Activated T-cell treated with anti-CD3 and anti-CD28 coated beads, Interleukin-2, amount 50 U/mL, for 4 hours (primary cell): ENCODE measurements around the gene PRODH. TPM values are rescaled to one million over a fixed set of nuclear protein-coding genes. Genes with fewer than 3 reads are reported as not detected.
"Not testable (repeated sequence)": the region's sequence is repeated elsewhere in the genome, so short reads cannot be mapped to it uniquely, and the experiment has no call there.

Experiments used
- ATAC-seq, 2 donors: fragments of 200-7000 bp; cut with Tn5 transposase; one replicate each; pipeline ENCODE4 v1.10.0; 2021
- DNase-seq: peaks from one replicate; pipeline ENCODE4 v3.0.0-alpha.2; 2020
- H3K27me3 Mint-ChIP-seq: one replicate; pipeline ENCODE4 v1.8.0; 2021; ENCODE audit warnings: low read depth, mixed read lengths
- H3K36me3 Mint-ChIP-seq: one replicate; pipeline ENCODE4 v1.8.0; 2022; ENCODE audit warnings: mixed read lengths; ENCODE audit not compliant: insufficient read depth
- H3K4me1 Mint-ChIP-seq: one replicate; pipeline ENCODE4 v1.8.0; 2021; ENCODE audit warnings: low read depth, mixed read lengths
- H3K4me3 Mint-ChIP-seq: one replicate; pipeline ENCODE4 v1.8.0; 2021; ENCODE audit warnings: mild to moderate bottlenecking, moderate library complexity, mixed read lengths
- H3K9me3 Mint-ChIP-seq: one replicate; pipeline ENCODE4 v1.8.0; 2021; ENCODE audit warnings: mixed read lengths
- total RNA-seq, 3 donors: library from RNA; stranded (reverse); gene quantifications; one replicate each; pipeline ENCODE4 v1.2.1, GENCODE V29; 2021

Gene PRODH
- total RNA-seq, 3 donors from 2014 or later, result 0.16 to 0.40 (median 0.19) TPM

- H3K4me1 Mint-ChIP-seq, ATAC-seq, H3K4me3 Mint-ChIP-seq, DNase-seq, H3K36me3 Mint-ChIP-seq, H3K27me3 Mint-ChIP-seq, H3K9me3 Mint-ChIP-seq: not testable (repeated sequence)
These were observed 21.5 kb downstream of the PRODH start for GRCh38 chr22:18914558-18914957.

GRCh38 chr22:18912264-18912946 lies 23.7 kb downstream of the PRODH start:
- not testable (repeated sequence) for H3K4me3 Mint-ChIP-seq, H3K4me1 Mint-ChIP-seq, ATAC-seq, DNase-seq, H3K27me3 Mint-ChIP-seq, H3K36me3 Mint-ChIP-seq, H3K9me3 Mint-ChIP-seq

GRCh38 chr22:18911535-18911934 lies 24.6 kb downstream of the PRODH start:
- not testable (repeated sequence) for H3K27me3 Mint-ChIP-seq, ATAC-seq, DNase-seq, H3K36me3 Mint-ChIP-seq, H3K4me1 Mint-ChIP-seq, H3K9me3 Mint-ChIP-seq, H3K4me3 Mint-ChIP-seq

- no peaks in the 10 kb centered on the region for H3K36me3 Mint-ChIP-seq
- H3K4me1 Mint-ChIP-seq, result no peaks in the 10 kb centered on the region
- H3K4me3 Mint-ChIP-seq, result no peak overlapping the region
- H3K9me3 Mint-ChIP-seq, result no peaks in the 10 kb centered on the region
- H3K27me3 Mint-ChIP-seq, result no peaks in the 10 kb centered on the region
- DNase-seq (no peak), ATAC-seq (no peak)
These were observed 26.5 kb downstream of the PRODH start for GRCh38 chr22:18909556-18909955.

GRCh38 chr22:18906896-18907295 lies 29.2 kb downstream of the PRODH start:
- Mint-ChIP-seq H3K27me3 (no peaks in the 10 kb centered on the region), H3K4me3 (no peak overlapping the region), H3K9me3 (no peaks in the 10 kb centered on the region), H3K4me1 (no peaks in the 10 kb centered on the region), H3K36me3 (no peaks in the 10 kb centered on the region)
- no peak for DNase-seq
- ATAC-seq, result no peak

GRCh38 chr22:18906410-18906745 lies 29.7 kb downstream of the PRODH start:
- H3K27me3 Mint-ChIP-seq, H3K4me3 Mint-ChIP-seq, H3K4me1 Mint-ChIP-seq, DNase-seq, H3K9me3 Mint-ChIP-seq, H3K36me3 Mint-ChIP-seq: not testable (repeated sequence)
- peak; percentile 38 to 43 for ATAC-seq

- H3K36me3 Mint-ChIP-seq, result no peaks in the 10 kb centered on the region
- DNase-seq, result no peak
- no peaks in the 10 kb centered on the region for H3K27me3 Mint-ChIP-seq
- no peaks in the 10 kb centered on the region for H3K4me1 Mint-ChIP-seq
- H3K9me3 Mint-ChIP-seq, result no peaks in the 10 kb centered on the region
- H3K4me3 Mint-ChIP-seq, result no peak within 1 kb of the TSS
- ATAC-seq, result peak; percentile 98
These were observed 30.3 kb downstream of the PRODH start, which contains the start of gene DGCR6 for GRCh38 chr22:18905540-18906409. Gene DGCR6, plus strand, starts transcription at chr22:18906320. Its CDS starts 55 bp downstream, at chr22:18906375.

- ATAC-seq, H3K36me3 Mint-ChIP-seq, DNase-seq, H3K27me3 Mint-ChIP-seq, H3K4me1 Mint-ChIP-seq, H3K9me3 Mint-ChIP-seq, H3K4me3 Mint-ChIP-seq: not testable (repeated sequence)
These were observed 39.9 kb downstream of the PRODH start for GRCh38 chr22:18896037-18896657.

- not testable (repeated sequence) for H3K4me1 Mint-ChIP-seq, H3K9me3 Mint-ChIP-seq, H3K27me3 Mint-ChIP-seq, H3K36me3 Mint-ChIP-seq, H3K4me3 Mint-ChIP-seq, ATAC-seq, DNase-seq
These were observed 42.3 kb downstream of the PRODH start for GRCh38 chr22:18893775-18894174.

- not testable (repeated sequence) for H3K4me1 Mint-ChIP-seq, ATAC-seq, H3K4me3 Mint-ChIP-seq, H3K9me3 Mint-ChIP-seq, H3K27me3 Mint-ChIP-seq, H3K36me3 Mint-ChIP-seq, DNase-seq
These were observed 45.4 kb downstream of the PRODH start for GRCh38 chr22:18890510-18891192.

- H3K36me3 Mint-ChIP-seq, result no peaks in the 10 kb centered on the region
- no peaks in the 10 kb centered on the region for H3K9me3 Mint-ChIP-seq
- H3K4me3 Mint-ChIP-seq, result no peak overlapping the region
- no peaks in the 10 kb centered on the region for H3K4me1 Mint-ChIP-seq
- no peaks in the 10 kb centered on the region for H3K27me3 Mint-ChIP-seq
- DNase-seq (no peak), ATAC-seq (no peak)
These were observed 48.0 kb downstream of the PRODH start for GRCh38 chr22:18888115-18888514.

GRCh38 chr22:18884465-18884864 lies 51.6 kb downstream of the PRODH start:
- not testable (repeated sequence) for H3K4me3 Mint-ChIP-seq, H3K9me3 Mint-ChIP-seq, H3K36me3 Mint-ChIP-seq, H3K4me1 Mint-ChIP-seq, DNase-seq, ATAC-seq, H3K27me3 Mint-ChIP-seq

- H3K4me3 Mint-ChIP-seq, H3K36me3 Mint-ChIP-seq, H3K27me3 Mint-ChIP-seq, ATAC-seq, H3K9me3 Mint-ChIP-seq, H3K4me1 Mint-ChIP-seq: not testable (repeated sequence)
- DNase-seq, result peak; percentile 64
These were observed 54.8 kb downstream of the PRODH start for GRCh38 chr22:18881260-18881659.
